Mucosa of rectum (tissue), 2 donors: ENCODE data around the gene NCOA1.

Experiments used
- H3K27ac ChIP-seq, 2 donors: one replicate each; pipeline ENCODE4 v1.7.0; 2013; ENCODE audit warnings: inconsistent platforms in 2 of 2, low read depth in 2 of 2, low read length in 2 of 2
- H3K27me3 ChIP-seq, 2 donors: one replicate each; pipeline ENCODE4 v1.7.0; 2013; ENCODE audit warnings: low read length in 2 of 2; ENCODE audit not compliant: control insufficient read depth in 2 of 2, insufficient read depth in 2 of 2
- H3K36me3 ChIP-seq, 2 donors: one replicate each; pipeline ENCODE4 v1.7.0; 2013; ENCODE audit warnings: low read length in 2 of 2; ENCODE audit not compliant: control insufficient read depth in 2 of 2, insufficient read depth in 2 of 2
- H3K4me1 ChIP-seq, 2 donors: one replicate each; pipeline ENCODE4 v1.7.0; 2013; ENCODE audit warnings: low read length in 2 of 2, mild to moderate bottlenecking in 1 of 2; ENCODE audit not compliant: control insufficient read depth in 2 of 2, insufficient read depth in 2 of 2
- H3K4me3 ChIP-seq, 2 donors: one replicate each; pipeline ENCODE4 v1.7.0; 2013; ENCODE audit warnings: low read length in 2 of 2
- H3K9ac ChIP-seq, 2 donors: one replicate each; pipeline ENCODE4 v1.7.0; 2013; ENCODE audit warnings: low read length in 2 of 2, low read depth in 1 of 2, mild to moderate bottlenecking in 1 of 2
- H3K9me3 ChIP-seq, 2 donors: one replicate each; pipeline ENCODE4 v1.7.0; 2013; ENCODE audit warnings: low read length in 2 of 2; ENCODE audit not compliant: control insufficient read depth in 2 of 2
- donor health status: healthy.
- donor health status: Normal muscosa, but diverticular disease.

The NCOA1 gene

GRCh38 chr2:24702800-24703199, 211.7 kb downstream of the NCOA1 start:
- no peak overlapping the region for H3K27ac ChIP-seq
- H3K9me3 ChIP-seq: no peaks in the 10 kb centered on the region
- H3K9ac ChIP-seq: no peak overlapping the region
- no peak overlapping the region for H3K4me3 ChIP-seq
- no peaks in the 10 kb centered on the region for H3K4me1 ChIP-seq
- H3K27me3 ChIP-seq: no peaks in the 10 kb centered on the region
- peaks cover 10 to 14% of the 10 kb centered on the region in 2 donors for H3K36me3 ChIP-seq

GRCh38 chr2:24704692-24705091, 213.6 kb downstream of the NCOA1 start:
- Histone ChIP-seq H3K9me3 (no peaks in the 10 kb centered on the region), H3K36me3 (peaks cover 10 to 20% of the 10 kb centered on the region in 2 donors), H3K27ac (no peak overlapping the region), H3K4me3 (no peak overlapping the region), H3K9ac (no peak overlapping the region), H3K27me3 (no peaks in the 10 kb centered on the region), H3K4me1 (no peaks in the 10 kb centered on the region)

- Histone ChIP-seq H3K27me3 (no peaks in the 10 kb centered on the region), H3K27ac (no peak overlapping the region), H3K4me3 (no peak overlapping the region), H3K36me3 (peaks cover 19 to 24% of the 10 kb centered on the region in 2 donors), H3K9ac (no peak overlapping the region), H3K4me1 (no peaks in the 10 kb centered on the region), H3K9me3 (no peaks in the 10 kb centered on the region)
Observed at GRCh38 chr2:24707143-24707542, 216.1 kb downstream of the NCOA1 start.

- Histone ChIP-seq H3K27ac (no peak overlapping the region), H3K9ac (no peak overlapping the region)
Observed at GRCh38 chr2:24708537-24709152, 217.6 kb downstream of the NCOA1 start.

GRCh38 chr2:24710806-24711205, 219.8 kb downstream of the NCOA1 start:
- no peak overlapping the region for H3K9ac ChIP-seq
- H3K27ac ChIP-seq: no peak overlapping the region
- no peaks in the 10 kb centered on the region for H3K9me3 ChIP-seq
- no peak overlapping the region for H3K4me3 ChIP-seq
- H3K27me3 ChIP-seq: no peaks in the 10 kb centered on the region
- peaks cover 24 to 27% of the 10 kb centered on the region in 2 donors for H3K36me3 ChIP-seq
- no peaks in the 10 kb centered on the region for H3K4me1 ChIP-seq

More at GRCh38 chr2:24708537-24709152, 217.6 kb downstream of the NCOA1 start:
- peaks cover 24% of the 10 kb centered on the region in 2 donors for H3K36me3 ChIP-seq
- no peaks in the 10 kb centered on the region for H3K9me3 ChIP-seq
- no peaks in the 10 kb centered on the region for H3K4me1 ChIP-seq
- H3K4me3 ChIP-seq: no peak overlapping the region
- H3K27me3 ChIP-seq: no peaks in the 10 kb centered on the region

- Histone ChIP-seq H3K27ac (no peak overlapping the region), H3K4me3 (no peak overlapping the region), H3K4me1 (no peaks in the 10 kb centered on the region), H3K36me3 (peaks cover 19 to 23% of the 10 kb centered on the region in 2 donors), H3K27me3 (no peaks in the 10 kb centered on the region), H3K9me3 (no peaks in the 10 kb centered on the region), H3K9ac (no peak overlapping the region)
Observed at GRCh38 chr2:24711865-24712264, 220.8 kb downstream of the NCOA1 start.

GRCh38 chr2:24712296-24712695, 221.2 kb downstream of the NCOA1 start:
- Histone ChIP-seq H3K4me1 (no peaks in the 10 kb centered on the region), H3K36me3 (peaks cover 14 to 19% of the 10 kb centered on the region in 2 donors), H3K27ac (no peak overlapping the region), H3K27me3 (no peaks in the 10 kb centered on the region), H3K9ac (no peak overlapping the region), H3K9me3 (no peaks in the 10 kb centered on the region), H3K4me3 (no peak overlapping the region)

GRCh38 chr2:24717263-24717951, 226.4 kb downstream of the NCOA1 start:
- H3K4me1 ChIP-seq: no peaks in the 10 kb centered on the region
- H3K9me3 ChIP-seq: no peaks in the 10 kb centered on the region
- no peaks in the 10 kb centered on the region for H3K27me3 ChIP-seq
- no peak overlapping the region for H3K27ac ChIP-seq
- peaks cover 2 to 7% of the 10 kb centered on the region in 2 donors for H3K36me3 ChIP-seq
- no peak overlapping the region for H3K9ac ChIP-seq
- no peak overlapping the region for H3K4me3 ChIP-seq

GRCh38 chr2:24720310-24720709, 229.3 kb downstream of the NCOA1 start:
- Histone ChIP-seq H3K4me3 (no peak overlapping the region), H3K27ac (no peak overlapping the region), H3K36me3 (peaks cover 0 to 2% of the 10 kb centered on the region in 2 donors), H3K4me1 (no peaks in the 10 kb centered on the region), H3K27me3 (no peaks in the 10 kb centered on the region), H3K9me3 (no peaks in the 10 kb centered on the region), H3K9ac (no peak overlapping the region)

- no peaks in the 10 kb centered on the region for H3K9me3 ChIP-seq
- H3K9ac ChIP-seq: no peak overlapping the region
- H3K4me1 ChIP-seq: no peaks in the 10 kb centered on the region
- peaks cover 0 to 2% of the 10 kb centered on the region in 2 donors for H3K36me3 ChIP-seq
- no peaks in the 10 kb centered on the region for H3K27me3 ChIP-seq
- no peak overlapping the region for H3K27ac ChIP-seq
- no peak overlapping the region for H3K4me3 ChIP-seq
Observed at GRCh38 chr2:24721470-24721869, 230.4 kb downstream of the NCOA1 start.
